Peyer's patch (tissue), 4 donors: Measurements from ENCODE around the gene NCKAP5.

Experiments
- POLR2A ChIP-seq, 2 donors: fragments of 450-650 bp; IDR thresholded peaks; one replicate each; pipeline ENCODE4 v1.5.1; 2017; ENCODE audit warnings: antibody characterized with exemption in 2 of 2, mild to moderate bottlenecking in 2 of 2, moderate library complexity in 2 of 2
- TF ChIP-seq, protein P1 (sequence below), 6 experiments: fragments of 450-650 bp in 4 of 6; fragments of 200-600 bp in 2 of 6; sonication (generic) in 1 of 6; IDR thresholded peaks; one replicate each; pipeline ENCODE4 v1.5.1; 2017 to 2019; ENCODE audit warnings: antibody characterized with exemption in 6 of 6, mild to moderate bottlenecking in 3 of 6, moderate library complexity in 1 of 6

DNA sequence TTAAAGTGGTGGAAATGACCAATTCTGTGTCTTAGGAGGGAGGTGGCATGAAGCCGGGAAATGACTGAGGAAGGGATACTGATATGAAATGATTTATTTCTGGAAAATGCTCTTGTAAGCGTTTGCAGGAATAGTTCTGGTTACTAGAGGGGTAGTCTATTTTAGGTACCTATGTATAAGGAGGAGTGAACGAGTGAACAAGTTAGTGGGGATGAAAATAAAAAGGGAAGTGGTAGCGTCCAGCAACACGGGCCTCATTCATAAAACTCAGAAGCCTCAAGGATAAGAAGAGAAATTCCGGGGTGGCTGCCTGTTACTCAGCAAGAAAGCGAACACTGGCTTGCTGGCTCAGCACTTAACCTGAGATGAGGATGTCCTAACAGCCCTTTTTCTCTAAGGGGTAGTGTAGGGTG lies 303.3 kb downstream of the NCKAP5 start:
- no peak for TF ChIP-seq POLR2A (IDR thresholded peaks at IDR 0.05)
- TF ChIP-seq, protein P1, sequence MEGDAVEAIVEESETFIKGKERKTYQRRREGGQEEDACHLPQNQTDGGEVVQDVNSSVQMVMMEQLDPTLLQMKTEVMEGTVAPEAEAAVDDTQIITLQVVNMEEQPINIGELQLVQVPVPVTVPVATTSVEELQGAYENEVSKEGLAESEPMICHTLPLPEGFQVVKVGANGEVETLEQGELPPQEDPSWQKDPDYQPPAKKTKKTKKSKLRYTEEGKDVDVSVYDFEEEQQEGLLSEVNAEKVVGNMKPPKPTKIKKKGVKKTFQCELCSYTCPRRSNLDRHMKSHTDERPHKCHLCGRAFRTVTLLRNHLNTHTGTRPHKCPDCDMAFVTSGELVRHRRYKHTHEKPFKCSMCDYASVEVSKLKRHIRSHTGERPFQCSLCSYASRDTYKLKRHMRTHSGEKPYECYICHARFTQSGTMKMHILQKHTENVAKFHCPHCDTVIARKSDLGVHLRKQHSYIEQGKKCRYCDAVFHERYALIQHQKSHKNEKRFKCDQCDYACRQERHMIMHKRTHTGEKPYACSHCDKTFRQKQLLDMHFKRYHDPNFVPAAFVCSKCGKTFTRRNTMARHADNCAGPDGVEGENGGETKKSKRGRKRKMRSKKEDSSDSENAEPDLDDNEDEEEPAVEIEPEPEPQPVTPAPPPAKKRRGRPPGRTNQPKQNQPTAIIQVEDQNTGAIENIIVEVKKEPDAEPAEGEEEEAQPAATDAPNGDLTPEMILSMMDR (IDR thresholded peaks at IDR 0.05) = no peak
